Astrocyte of the spinal cord (primary cell): ENCODE measurements around the gene CAMK2G.
"Not testable (repeated sequence)": the region's sequence is repeated elsewhere in the genome, so short reads cannot be mapped to it uniquely, and the experiment has no call there.

Source experiments
- DNase-seq: peaks from one replicate; pipeline ENCODE4 v3.0.0; 2011; ENCODE audit warnings: low read depth, low spot score
- H3K4me3 ChIP-seq: 2 replicates; pipeline ENCODE4 v1.5.1; 2011; ENCODE audit warnings: low read depth, mild to moderate bottlenecking, low read length, moderate library complexity
- in situ Hi-C: cut with HindIII; loops from 2 replicates; pipeline ENCODE4 v1.10.0; 2017; ENCODE audit warnings: low sequenced_read_pairs
- TF ChIP-seq, protein P1 (sequence below): IDR thresholded peaks from 2 replicates; pipeline ENCODE4 v1.5.1; 2012; ENCODE audit warnings: low read depth, mild to moderate bottlenecking, low read length, inconsistent platforms

The CAMK2G gene

GRCh38 chr10:73874267-73875138 lies at the start of gene CAMK2G:
Gene CAMK2G (minus strand): TSS chr10:73874555. CDS start chr10:73874461, 94 bp downstream.
- H3K4me3 ChIP-seq = peak within 1 kb of the TSS; percentile 58
- DNase-seq = peak; percentile 77
- in situ Hi-C loops = no loop called here
- TF ChIP-seq, protein P1, sequence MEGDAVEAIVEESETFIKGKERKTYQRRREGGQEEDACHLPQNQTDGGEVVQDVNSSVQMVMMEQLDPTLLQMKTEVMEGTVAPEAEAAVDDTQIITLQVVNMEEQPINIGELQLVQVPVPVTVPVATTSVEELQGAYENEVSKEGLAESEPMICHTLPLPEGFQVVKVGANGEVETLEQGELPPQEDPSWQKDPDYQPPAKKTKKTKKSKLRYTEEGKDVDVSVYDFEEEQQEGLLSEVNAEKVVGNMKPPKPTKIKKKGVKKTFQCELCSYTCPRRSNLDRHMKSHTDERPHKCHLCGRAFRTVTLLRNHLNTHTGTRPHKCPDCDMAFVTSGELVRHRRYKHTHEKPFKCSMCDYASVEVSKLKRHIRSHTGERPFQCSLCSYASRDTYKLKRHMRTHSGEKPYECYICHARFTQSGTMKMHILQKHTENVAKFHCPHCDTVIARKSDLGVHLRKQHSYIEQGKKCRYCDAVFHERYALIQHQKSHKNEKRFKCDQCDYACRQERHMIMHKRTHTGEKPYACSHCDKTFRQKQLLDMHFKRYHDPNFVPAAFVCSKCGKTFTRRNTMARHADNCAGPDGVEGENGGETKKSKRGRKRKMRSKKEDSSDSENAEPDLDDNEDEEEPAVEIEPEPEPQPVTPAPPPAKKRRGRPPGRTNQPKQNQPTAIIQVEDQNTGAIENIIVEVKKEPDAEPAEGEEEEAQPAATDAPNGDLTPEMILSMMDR = no peak

DNA sequence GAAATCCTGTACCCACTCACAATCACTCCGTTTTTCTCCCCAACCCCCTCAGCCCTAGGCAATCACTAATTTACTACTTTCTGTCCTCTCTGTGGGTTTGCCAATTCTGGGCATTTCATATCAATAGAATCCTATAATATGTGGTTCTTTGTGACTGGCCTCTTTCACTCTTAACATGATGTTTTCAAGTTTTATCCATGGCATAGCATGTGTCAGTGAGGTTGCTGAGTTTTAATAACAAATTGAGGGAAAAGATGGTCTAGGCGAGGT lies 48.4 kb upstream of the CAMK2G start:
- TF ChIP-seq, protein P1 = no peak
- in situ Hi-C loops = no loop called here
- no peak for DNase-seq
- H3K4me3 ChIP-seq = no peak overlapping the region

DNA sequence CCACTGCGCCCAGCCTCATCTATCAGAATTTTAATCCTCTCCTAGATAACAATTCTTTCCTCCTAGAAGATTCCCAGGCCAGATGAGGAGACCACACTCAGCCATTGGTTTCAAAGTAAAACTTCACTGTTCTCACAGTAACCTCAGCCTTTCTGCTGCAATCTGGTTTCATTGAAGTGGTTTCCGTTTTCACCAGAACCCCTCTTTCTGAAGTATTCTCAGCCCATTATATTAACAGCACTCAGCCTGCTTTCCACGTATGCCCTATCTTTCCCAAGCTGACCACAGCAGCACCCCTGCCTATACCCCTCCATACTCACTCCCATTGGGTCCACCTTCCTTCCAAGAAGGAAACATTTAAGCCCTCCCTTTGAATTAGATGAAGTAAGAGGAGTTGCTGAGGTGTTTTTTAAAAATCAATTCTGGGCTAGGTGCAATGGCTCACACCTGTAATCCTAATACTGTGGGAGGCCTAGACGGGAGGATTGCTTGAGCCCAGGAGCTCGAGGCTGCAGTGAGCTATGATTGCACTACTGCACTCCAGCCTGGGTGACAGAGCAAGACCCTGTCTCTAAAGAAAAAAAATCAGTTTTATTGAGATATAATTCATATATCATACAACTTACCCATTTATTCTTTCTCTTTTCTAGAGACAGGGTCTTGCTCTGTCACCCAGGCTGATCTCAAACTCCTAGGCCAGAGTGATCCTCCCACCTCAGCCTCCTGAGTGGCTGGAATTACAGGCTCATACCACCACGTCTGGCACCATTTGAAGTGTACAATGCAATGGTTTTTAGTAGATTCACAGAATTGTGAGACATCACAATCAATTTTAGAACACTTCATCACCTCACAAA lies 47.9 kb upstream of the CAMK2G start:
- in situ Hi-C loops = no loop called here
- no peak for DNase-seq
- no peak overlapping the region for H3K4me3 ChIP-seq
- TF ChIP-seq, protein P1 = no peak

- in situ Hi-C loops = no loop called here
- TF ChIP-seq, protein P1 = no peak
- no peak for DNase-seq
- no peak overlapping the region for H3K4me3 ChIP-seq
Measured at GRCh38 chr10:73920089-73920488, 45.7 kb upstream of the CAMK2G start.

GRCh38 chr10:73919481-73919880 lies 45.1 kb upstream of the CAMK2G start:
- H3K4me3 ChIP-seq, in situ Hi-C loops, DNase-seq: not testable (repeated sequence)

DNA sequence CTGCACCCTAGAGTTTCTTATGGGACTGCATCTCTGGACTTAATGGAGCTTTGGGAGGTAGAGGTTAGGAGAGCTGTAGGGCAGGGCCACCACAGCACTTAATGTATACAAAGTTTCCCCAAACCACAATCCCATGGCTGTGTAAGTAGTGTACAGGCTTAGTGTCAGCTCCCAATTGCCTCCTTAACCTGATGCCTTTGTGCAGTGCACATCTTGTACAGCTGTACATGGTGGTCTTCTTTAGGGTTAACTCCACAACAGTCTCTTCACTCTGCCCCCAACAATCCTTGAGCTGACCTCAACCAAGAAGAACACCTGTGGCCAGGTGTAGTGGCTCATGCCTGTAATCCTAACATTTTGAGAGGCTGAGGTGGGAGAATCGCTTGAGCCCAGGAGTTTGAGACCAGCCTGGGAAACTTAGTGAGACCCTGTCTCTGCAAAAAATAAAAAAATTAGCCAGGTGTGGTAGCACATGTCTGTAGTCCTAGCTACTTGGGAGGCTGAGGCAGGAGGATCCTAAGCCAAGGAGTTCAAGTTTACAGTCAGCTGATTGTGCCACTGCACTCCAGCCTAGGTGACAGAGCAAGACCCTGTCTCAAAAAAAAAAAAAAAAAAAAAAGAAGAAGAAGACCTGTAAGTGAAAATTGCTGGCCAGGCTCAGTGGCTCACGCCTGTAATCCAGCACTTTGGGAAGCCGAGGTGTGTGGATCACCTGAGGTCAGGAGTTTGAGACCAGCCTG lies 43.4 kb upstream of the CAMK2G start:
- peak; percentile 42 for DNase-seq
- no peak overlapping the region for H3K4me3 ChIP-seq
- TF ChIP-seq, protein P1 = no peak
- in situ Hi-C loops = no loop called here
